GM19043 (cell line): Measurements from ENCODE around the gene AGRP.
"Not testable (repeated sequence)": the region's sequence is repeated elsewhere in the genome, so short reads cannot be mapped to it uniquely, and the experiment has no call there.

Source experiments
- ATAC-seq: cut with Tn5 transposase; IDR thresholded peaks from one replicate; pipeline ENCODE4 v1.9.1; 2021; ENCODE audit warnings: low read depth; ENCODE audit not compliant: unreplicated experiment

AGRP gene

DNA sequence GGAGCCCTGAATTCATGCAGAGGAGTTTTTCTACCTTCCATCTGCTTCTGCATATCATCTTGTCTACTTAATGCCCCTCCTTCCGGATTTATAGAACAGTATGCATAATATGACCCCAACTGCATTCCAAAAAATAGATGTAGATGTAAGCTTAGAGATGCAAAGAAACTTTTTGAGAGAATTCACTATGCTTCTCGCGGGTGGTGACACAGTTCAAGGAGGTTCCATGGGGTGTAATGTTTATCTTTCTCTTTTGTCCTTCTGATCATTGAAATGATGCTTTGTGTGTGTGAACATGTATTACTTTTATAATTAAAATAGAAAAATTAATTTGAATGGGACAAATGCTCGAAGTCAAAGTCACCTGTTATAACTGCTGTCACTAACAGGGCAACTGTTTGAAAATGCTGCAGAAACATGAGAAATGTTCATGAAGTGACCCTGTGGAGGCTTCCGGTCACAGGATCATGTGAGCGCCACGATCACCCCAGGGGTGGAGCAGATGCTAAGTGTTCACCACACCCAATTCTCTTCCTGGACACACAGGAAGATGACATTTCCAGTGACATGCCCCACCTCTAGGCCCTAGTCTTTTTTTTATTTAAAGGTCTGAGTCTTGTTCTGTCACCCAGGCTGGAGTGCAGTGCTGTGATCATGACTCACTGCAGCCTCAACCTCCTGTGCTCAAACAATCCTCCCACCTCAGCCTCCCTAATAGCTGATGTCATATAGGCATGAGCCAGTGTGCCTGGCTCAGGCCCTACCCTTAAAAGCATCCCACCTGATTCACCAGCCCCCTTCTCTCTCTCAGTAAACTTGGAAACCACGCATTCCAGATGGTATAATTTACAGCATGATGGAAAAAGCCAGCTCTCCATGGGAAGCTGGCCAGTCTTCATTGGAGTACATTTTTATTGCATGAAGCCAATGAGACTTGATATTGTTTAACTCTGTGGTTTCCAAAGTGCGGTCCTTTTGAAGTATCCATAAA is 21.0 kb upstream of the AGRP start:
- no peak for ATAC-seq

DNA sequence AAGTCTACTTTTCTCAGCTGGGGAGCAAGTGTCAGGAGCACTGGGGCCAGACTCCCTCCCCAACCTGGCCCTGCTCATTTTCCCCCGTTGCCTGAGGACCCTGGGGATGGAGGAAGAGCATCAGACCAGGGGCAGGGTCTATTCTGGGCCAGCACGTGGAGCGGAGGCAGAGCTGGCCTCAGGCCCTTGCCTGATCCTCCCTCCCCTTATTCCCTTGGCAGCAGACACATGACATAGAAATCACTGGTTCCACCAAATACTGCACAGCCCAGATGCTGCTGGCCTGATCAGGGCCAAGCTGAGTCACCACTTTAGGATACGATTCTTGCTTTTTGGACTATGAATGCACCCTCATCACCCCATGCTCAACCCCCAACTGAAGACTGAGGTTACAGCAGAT is 15.8 kb upstream of the AGRP start:
- ATAC-seq, result no peak

DNA sequence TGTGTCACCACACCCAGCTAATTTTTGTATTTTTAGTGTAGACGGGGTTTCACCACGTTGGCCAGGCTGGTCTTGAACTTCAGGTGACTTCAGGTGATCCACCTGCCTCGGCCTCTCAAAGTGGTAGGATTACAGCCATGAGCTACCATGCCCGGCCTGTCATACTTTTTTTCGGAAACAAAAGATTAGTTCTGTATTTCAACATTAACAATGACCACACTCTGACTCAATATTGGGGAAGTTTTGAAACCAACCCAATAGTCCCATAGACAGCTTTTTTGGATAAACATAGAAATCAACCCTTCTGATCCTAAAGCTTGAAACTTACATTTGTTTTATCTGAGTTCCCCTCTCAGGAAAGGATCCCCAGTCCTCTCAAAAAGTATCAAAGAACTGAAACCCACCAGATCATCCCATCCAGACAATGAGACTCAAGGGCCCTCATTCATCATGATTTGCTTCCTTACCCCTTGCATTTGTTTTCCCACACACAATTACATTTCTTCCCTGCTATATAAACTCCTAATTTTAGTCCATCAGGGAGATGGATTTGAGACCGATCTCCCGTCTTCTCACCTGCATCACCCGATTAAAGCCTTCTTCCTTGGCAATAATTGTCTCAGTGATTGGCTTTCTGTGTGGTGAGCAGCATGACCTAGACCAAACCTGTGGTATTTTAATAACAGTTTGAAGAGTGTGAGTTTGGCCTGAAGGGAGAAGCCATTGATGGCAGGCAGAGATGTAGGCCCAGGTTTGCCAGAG is 7.2 kb upstream of the AGRP start:
- ATAC-seq, result no peak

DNA sequence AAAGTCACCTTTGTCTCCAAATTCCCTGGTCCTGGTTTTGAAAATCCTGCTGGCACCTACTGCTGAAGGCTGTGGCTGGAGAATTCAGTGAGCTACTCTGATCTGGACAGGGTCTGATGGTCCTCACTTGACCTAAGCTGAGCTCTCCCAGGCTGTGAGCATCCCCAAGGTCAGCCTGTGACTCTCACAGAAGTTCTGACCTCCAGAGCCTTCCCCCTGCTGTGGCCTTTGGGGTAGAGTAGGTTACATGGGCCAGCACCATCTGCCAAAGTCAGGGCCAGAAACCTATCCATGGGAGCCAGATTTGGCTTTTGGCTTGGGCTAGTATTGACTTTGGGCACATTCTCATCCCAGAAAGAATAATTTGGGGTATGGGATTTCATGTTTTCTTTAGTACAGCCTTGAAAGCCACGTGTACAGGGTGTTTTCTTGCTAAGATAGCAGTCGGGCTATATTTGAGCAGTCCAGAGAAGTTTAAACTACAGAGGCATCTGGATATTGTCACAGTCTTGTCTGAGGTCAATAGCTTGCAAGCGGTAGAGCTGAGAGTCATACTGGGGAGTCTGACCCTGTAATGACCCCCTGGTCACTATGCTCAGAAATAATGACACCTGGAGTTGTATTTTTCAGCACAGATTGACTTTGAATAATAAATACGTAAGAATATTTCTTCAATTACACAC is 6.2 kb upstream of the AGRP start:
- ATAC-seq, result no peak

- ATAC-seq, result not testable (repeated sequence)
These were observed 4.2 kb upstream of the AGRP start for GRCh38 chr16:67487561-67487960.

DNA sequence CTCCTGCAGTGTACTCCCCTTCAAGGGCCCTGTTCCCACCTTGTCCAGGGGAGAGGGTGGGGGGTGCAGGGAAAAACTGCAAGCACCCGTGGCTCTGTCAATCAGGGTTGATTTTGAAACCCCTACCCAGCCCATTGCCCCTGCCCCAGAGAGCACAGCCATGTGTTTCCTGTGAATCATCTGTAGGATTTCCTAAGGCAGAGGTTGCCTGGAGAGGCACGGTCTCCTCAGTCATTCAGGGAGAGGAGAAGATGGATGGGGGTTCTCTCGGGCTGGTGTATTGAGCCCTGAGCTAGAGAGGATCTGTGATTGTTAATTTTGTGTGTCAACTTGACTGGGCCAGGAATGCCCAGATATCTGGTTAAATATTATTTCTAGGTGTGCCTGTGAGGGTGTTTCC is 3.5 kb upstream of the AGRP start:
- ATAC-seq, result no peak

GRCh38 chr16:67483731-67484525 is 581 bp upstream of the AGRP start:
- ATAC-seq, result no peak

- ATAC-seq, result no peak
These were observed 968 bp downstream of the AGRP start for GRCh38 chr16:67482233-67482924.

- ATAC-seq, result no peak
These were observed 1.6 kb downstream of the AGRP start for GRCh38 chr16:67481561-67482232.

DNA sequence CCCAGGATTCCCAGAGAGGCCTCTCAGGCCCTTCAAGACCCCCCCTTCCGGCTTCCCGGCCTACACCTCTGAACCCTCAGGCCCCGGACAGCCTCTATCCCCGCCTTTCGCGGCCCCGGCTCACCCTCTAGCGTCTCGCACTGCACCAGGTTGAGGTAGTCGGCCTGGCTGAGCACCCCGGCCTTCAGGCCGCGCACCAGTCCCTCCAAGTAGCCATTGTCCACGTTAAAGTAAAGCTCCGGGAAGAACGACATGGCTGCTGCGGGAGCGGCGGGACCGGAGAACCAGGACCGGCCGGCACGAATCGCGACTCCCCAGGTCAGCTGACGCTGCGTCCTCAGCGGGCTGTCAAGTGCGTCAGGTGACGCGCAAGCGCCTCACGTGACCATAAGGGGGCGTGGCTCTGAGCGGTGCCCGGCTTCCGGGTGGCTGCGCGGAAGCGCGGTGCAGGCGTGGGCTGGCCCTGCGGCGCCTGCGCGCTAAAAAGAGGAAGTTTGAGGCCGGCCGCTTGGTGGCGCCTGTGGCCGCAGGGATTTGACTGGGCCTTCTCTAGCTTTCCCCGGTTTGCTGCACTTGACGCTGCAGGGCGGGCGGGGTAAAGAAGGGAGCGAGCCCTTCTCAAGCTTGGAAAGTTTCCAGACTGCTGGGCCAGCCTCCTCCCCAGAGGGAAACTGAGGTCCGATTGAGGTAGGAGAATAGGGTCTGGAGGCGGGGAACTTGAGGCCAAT is 2.4 kb downstream of the AGRP start, which contains the start of gene ATP6V0D1:
Gene ATP6V0D1, minus strand, starts transcription at position 325 of the 728 bp plus-strand sequence. Its CDS starts 71 bp downstream, at position 254.
- peak; percentile 92 for ATAC-seq

DNA sequence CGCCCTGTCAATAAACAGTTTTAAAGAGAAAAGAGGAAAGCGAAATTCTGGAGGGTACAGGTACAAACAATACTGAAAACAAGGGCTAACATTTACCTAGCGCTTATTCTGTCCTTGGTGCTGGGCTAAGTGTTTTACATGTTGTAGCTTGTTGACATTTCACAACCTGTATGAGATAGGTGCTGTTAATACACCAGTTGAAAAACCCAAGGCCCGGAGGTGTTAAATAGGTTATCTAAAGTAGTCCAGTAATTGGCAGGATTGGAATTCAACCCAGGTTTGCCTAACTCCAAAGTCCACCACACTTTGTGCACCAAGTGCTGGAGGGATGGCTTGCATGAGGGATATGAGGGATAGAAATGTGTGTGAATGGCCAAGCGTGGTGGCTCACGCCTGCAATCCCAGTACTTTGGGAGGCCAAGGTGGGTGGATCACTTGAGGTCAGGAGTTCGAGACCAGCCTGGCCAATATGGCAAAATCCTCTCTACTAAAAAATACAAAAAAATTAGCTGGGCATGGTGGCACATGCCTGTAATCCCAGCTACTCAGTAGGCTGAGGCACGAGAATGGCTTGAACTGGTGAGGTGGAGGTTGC is 5.3 kb downstream of the AGRP start:
- no peak for ATAC-seq

DNA sequence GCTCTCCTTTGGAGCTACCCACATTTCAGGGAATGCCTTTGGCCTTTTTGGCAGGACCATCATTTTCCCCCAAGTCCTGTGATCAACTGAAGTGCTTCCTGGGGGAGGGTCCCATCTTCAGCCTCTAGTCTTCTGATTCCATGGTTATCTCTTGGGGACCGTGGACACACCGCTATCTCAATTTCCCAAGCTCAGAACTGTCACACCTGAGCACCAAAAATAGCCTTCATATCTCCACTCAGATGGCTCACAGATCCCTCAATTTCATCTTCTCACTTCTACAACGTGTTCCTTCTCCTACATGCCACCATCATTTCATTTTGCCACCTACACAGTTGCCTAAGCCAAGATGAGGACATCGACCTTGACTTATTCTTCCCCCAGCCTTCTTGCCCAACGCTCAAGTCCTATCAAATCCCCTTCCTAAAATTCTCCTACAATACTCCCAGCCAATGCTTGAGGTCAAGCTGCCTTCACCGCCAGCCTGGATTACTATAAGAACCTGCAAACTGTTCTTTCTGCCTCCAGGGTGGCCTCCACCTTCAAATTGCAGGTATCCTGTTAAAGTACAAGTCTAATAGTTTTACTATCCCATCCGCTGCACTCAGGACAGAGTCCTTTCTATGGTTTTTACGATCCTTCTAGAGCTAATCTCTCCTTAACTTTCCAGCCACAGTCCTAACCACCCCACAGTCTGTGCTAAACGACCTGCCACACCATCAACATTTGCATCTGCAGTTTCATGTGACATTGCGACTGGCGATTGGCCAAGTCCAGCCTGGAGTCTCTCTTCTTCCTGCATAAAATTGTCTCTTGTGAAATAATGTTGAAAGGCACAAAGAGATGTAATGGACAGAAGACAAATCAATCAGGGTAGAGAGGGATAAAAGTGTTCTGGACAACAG is 8.5 kb downstream of the AGRP start:
- ATAC-seq, result no peak

DNA sequence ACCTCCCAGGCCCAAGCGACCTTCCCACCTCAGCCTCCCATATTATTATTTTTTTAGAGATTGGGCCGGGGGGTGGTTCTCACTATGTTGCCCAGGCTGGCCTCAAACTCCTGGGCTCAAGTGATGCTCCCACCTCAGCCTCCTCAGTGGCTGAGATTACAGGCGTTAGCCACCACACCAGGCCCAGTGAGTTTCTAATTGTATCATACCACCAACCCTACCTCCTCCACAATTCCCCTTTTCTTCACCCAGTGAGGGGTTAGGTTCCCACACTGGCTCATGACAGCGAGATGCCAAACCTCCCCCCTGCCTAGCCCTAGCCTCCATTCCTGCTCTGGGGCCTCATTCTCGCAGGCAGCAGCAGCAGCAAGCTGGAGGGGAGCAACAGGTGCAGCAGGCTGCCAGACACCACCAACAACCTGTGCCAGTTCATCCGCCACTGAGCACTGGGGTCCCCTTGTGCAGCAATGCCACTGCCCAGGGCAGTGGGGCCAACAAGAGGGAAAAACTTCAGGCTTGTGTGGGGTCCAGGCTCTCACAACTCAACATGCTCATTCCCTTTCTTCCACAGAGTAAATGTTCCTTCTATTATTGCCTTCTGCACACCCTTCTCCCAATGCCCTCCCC is 11.5 kb downstream of the AGRP start:
- no peak for ATAC-seq

- no peak for ATAC-seq
These were observed 13.0 kb downstream of the AGRP start for GRCh38 chr16:67470359-67470758.

DNA sequence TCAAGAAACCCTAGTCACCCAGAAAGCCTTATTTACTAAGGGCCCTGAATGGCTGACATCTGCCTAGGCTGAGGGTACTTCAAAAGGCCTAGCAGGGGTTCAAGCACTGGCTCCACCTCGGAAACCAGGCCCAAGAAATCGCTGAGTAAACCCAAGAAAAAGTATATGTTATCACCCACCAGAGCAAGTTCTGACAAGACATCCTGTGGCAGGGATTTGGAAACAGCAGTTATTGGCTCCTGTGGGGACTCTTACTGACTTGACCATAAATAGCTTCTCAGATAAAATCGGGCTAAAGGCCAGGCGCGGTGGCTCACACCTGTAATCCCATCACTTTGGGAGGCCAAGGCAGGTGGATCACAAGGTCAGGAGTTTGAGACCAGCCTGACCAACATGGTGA is 14.6 kb downstream of the AGRP start:
- no peak for ATAC-seq

- ATAC-seq, result no peak
These were observed 16.8 kb downstream of the AGRP start for GRCh38 chr16:67466581-67466980.
